Ishikawa (cell line): ENCODE measurements around the gene FLT1.

ENCODE experiments used
- CEBPB ChIP-seq: IDR thresholded peaks from 2 replicates; pipeline ENCODE4 v1.6.1; 2012
- CREB1 ChIP-seq: IDR thresholded peaks from 2 replicates; pipeline ENCODE4 v1.6.1; 2012; ENCODE audit warnings: low read depth
- EGR1 ChIP-seq: IDR thresholded peaks from 2 replicates; pipeline ENCODE4 v1.6.1; 2012
- EP300 ChIP-seq: IDR thresholded peaks from 2 replicates; pipeline ENCODE4 v1.6.1; 2012; ENCODE audit warnings: borderline replicate concordance
- FOXM1 ChIP-seq: IDR thresholded peaks from 2 replicates; pipeline ENCODE4 v1.6.1; 2012; ENCODE audit warnings: low read depth, borderline replicate concordance
- NFIC ChIP-seq: IDR thresholded peaks from 2 replicates; pipeline ENCODE4 v1.6.1; 2012
- RAD21 ChIP-seq: IDR thresholded peaks from 2 replicates; pipeline ENCODE4 v1.6.1; 2012; ENCODE audit warnings: low read depth
- REST ChIP-seq: IDR thresholded peaks from 2 replicates; pipeline ENCODE4 v1.6.1; 2012; ENCODE audit warnings: low read depth, mild to moderate bottlenecking
- TAF1 ChIP-seq: IDR thresholded peaks from 2 replicates; pipeline ENCODE4 v1.6.1; 2012; ENCODE audit warnings: low read depth, mild to moderate bottlenecking
- TCF12 ChIP-seq: IDR thresholded peaks from 2 replicates; pipeline ENCODE4 v1.6.1; 2012; ENCODE audit warnings: low read depth
- TEAD4 ChIP-seq: IDR thresholded peaks from 2 replicates; pipeline ENCODE4 v1.6.1; 2012
- USF1 ChIP-seq: IDR thresholded peaks from 2 replicates; pipeline ENCODE4 v1.6.1; 2012
- YY1 ChIP-seq: IDR thresholded peaks from 2 replicates; pipeline ENCODE4 v1.6.1; 2012; ENCODE audit warnings: low read depth
- ZBTB7A ChIP-seq: IDR thresholded peaks from 2 replicates; pipeline ENCODE4 v1.6.1; 2012; ENCODE audit warnings: low read depth
- TF ChIP-seq, protein P1 (sequence below): IDR thresholded peaks from 2 replicates; pipeline ENCODE4 v1.6.1; 2012

Gene FLT1

DNA sequence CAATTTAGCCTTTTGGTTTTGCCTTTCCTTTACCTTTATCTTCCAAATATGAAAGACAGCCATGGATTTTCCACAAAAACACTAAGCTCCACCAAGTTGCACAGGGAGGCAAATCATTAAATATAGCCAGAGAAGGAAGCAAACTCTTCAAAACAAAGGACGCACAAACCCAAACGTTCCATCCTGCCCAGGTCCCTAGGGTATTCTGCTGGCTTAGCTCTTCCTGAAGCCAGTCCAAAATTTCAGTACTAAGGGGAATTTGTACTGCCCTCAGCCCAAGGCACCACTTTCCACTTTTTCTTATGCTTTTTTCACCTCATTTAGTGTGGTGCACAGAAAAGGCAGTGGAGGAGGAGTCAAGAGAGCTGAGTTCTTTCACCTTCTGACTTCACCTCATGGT is 169.9 kb downstream of the FLT1 start:
- no peak for TF ChIP-seq TEAD4
- TF ChIP-seq, protein P1, sequence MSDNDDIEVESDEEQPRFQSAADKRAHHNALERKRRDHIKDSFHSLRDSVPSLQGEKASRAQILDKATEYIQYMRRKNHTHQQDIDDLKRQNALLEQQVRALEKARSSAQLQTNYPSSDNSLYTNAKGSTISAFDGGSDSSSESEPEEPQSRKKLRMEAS: no peak
- TF ChIP-seq YY1: no peak
- no peak for TF ChIP-seq ZBTB7A
- TF ChIP-seq RAD21: no peak
- no peak for TF ChIP-seq CREB1
- TF ChIP-seq FOXM1: no peak
- no peak for TF ChIP-seq USF1

DNA sequence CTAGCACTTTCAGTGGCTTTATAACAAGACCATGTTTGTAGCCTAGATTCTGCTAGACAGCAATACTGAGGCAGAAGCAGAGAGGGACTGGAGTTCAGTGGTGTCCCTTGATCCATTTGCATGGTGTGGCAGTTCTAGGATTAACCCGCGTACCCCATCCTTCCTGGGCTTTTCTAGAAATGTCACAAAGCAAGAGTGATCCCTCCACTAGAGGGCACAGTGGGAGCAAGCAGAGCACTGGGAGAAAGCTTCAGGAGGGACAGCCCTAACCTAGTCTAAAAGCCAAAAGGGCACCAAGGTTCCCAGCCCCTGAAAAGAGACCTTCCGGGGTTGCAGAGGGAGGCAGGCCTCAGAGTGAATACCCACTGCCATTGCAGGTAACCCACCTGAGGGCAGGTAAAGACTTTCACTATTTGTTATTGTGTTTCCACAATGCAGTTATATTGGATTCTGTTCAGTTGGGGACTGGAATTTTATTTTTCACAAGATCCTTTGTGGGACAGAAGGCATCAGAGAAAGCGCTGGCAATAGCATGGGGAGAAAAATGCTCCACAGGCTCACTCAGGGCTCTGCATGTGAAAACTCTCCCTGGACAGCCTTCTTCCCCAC is 170.6 kb downstream of the FLT1 start:
- TF ChIP-seq RAD21: peak; percentile 85
- no peak for TF ChIP-seq TCF12

- no peak for TF ChIP-seq FOXM1
- no peak for TF ChIP-seq ZBTB7A
- TF ChIP-seq EP300: no peak
- TF ChIP-seq, protein P1: no peak
- no peak for TF ChIP-seq REST
- TF ChIP-seq TCF12: no peak
- no peak for TF ChIP-seq YY1
- no peak for TF ChIP-seq NFIC
- no peak for TF ChIP-seq EGR1
- no peak for TF ChIP-seq TAF1
- TF ChIP-seq RAD21: no peak
- no peak for TF ChIP-seq CREB1
- TF ChIP-seq CEBPB: no peak
Observed at GRCh38 chr13:28322256-28322905, 172.5 kb downstream of the FLT1 start.

DNA sequence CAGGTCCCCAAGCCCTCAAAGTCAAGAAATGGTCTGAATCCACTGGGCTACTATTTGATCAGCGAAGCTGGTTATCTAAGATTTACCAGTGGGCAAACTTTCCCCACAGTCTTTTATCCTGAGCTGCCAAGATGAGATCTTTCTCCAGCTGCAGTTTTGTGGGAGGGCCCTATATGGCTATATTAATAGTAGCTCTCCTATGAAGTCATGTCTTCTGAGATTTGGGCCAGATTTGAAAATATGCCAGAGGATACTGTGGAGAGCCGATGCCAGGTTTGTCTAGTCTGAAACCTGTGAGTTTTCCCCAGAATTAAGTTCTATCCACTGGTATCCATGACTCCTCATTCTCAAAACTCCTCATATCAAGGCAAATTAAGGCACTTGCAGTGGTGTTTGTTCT is 173.2 kb downstream of the FLT1 start:
- TF ChIP-seq RAD21 (no peak), TEAD4 (no peak), CEBPB (no peak), TCF12 (no peak), TAF1 (no peak), USF1 (no peak), FOXM1 (no peak), NFIC (no peak), EGR1 (no peak), YY1 (no peak), CREB1 (no peak), ZBTB7A (no peak), REST (no peak), EP300 (no peak)
- TF ChIP-seq, protein P1: no peak

DNA sequence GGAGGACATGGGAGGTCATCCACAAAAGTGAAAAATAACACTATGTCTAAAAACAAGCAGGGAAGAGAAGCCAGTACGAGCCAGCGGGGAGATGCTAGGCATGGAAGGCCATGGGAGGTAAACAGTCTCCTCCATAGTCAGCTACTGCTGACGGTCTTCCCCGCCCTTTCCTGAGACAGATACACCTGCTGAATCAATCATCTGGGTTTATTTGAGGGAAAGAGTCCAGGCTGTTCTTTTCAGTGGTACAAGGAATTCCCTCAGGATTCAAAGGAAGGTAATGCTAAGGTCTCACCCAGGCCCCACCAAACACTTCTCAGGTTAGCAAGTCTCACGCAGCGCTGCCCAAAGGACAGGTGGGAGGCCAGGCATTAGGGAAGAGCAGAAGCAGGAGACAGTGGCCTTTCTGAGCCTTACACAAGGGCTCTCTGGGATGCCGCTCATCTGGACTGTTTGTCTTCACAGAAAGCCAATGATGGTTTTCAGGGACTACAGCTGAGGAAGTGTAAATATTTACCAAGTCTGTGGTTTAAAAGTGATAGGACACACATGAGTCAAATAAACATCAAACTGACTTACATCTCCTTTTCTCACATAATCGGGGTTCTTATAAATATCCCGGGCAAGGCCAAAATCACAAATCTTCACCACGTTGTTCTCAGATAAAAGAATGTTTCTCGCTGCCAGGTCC is 173.9 kb downstream of the FLT1 start:
- TF ChIP-seq CEBPB (no peak), EP300 (no peak), NFIC (no peak), TEAD4 (no peak), FOXM1 (no peak), YY1 (no peak), RAD21 (no peak), ZBTB7A (no peak), EGR1 (no peak), USF1 (no peak), CREB1 (no peak), REST (no peak), TCF12 (no peak), TAF1 (no peak)
- TF ChIP-seq, protein P1: no peak
